Stimulated activated naive CD8-positive, alpha-beta T cell treated with anti-CD3 and anti-CD28 coated beads, Interleukin-15, Interleukin-2, amounts not matched to agents 100 ng/mL and 50 ng/mL, for 24 hours (primary cell): ENCODE data around the gene TNFSF12.

Experiments used
- H3K27ac Mint-ChIP-seq: one replicate; pipeline ENCODE4 v1.8.0; 2021; ENCODE audit warnings: mild to moderate bottlenecking, mixed read lengths
- H3K27me3 Mint-ChIP-seq: one replicate; pipeline ENCODE4 v1.8.0; 2021; ENCODE audit warnings: mixed read lengths
- H3K36me3 Mint-ChIP-seq: one replicate; pipeline ENCODE4 v1.8.0; 2021; ENCODE audit warnings: low read depth, mixed read lengths
- H3K4me1 Mint-ChIP-seq: one replicate; pipeline ENCODE4 v1.8.0; 2021; ENCODE audit warnings: low read depth, mixed read lengths
- H3K4me3 Mint-ChIP-seq: one replicate; pipeline ENCODE4 v1.8.0; 2021; ENCODE audit warnings: mild to moderate bottlenecking, mixed read lengths
- H3K9me3 Mint-ChIP-seq: one replicate; pipeline ENCODE4 v1.8.0; 2021; ENCODE audit warnings: mixed read lengths

The TNFSF12 gene

DNA sequence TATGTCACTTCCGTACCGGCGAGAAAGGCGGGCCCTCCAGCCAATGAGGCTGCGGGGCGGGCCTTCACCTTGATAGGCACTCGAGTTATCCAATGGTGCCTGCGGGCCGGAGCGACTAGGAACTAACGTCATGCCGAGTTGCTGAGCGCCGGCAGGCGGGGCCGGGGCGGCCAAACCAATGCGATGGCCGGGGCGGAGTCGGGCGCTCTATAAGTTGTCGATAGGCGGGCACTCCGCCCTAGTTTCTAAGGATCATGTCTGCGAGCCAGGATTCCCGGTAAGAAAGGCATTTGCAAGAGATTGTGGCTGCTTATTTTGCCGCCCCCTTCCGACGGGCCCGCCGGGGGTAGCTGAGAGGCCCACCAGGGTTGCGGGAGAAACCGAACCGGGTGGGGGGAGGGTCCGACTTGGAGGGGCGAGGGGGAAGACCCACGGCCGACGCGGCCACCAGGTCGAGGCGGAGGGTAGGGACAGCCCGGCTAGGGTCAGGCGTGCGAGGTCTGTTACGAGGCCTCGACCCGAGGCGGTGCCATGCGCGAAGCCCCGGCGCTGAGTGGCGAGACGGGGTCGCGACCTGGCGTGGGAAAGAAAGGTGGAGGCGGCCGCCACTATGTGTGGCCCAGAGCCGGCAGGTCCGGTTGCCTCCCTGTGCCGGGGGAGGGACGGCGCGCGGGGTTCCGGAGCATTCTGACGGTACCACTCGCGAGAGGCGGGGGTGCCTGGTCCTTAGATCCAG lies 23.9 kb downstream of the TNFSF12 start:
- peaks cover 86% of the 10 kb centered on the region for H3K36me3 Mint-ChIP-seq
- H3K9me3 Mint-ChIP-seq, result no peaks in the 10 kb centered on the region
- peak overlapping the region; percentile 95 for H3K4me3 Mint-ChIP-seq
- no peaks in the 10 kb centered on the region for H3K27me3 Mint-ChIP-seq
- peaks cover 67% of the 10 kb centered on the region for H3K4me1 Mint-ChIP-seq
- peak overlapping the region; percentile 99 for H3K27ac Mint-ChIP-seq

DNA sequence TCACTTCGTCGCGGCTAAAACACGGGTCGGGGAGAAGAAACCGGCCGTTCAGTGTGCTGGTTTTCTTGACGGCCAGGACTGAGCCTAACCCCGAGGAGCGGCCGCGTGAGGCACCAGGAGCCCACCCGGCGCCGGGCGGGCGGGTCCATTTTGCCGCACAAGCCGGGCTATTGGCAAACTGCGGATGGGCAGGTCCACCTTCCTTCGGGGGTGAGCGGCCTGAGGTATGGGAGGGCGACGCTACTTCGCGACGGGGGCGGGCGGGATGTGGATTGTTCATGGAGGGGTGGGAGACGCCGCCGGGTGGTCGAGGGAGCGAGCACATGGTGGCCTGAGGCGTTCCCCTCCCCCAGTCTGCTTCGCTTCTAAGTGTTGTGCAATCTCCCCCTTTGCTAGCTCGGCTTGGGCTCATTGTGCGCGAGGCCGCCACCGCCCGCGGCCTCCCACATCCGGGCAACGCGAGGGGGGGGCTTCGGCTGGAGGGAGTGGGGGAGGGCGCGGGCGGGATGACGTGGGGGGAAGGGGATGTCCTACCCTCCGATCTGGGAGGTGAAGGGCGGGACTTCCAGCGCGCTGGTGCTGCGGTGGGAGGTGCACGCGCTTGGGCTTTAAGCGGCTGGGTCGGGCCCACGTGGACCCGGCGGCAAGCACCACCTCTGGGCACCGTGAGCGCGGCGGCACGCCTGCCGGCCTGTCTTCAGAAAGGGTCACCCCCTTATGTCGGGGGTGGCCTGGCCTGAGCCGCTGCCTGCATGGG lies 24.6 kb downstream of the TNFSF12 start:
- peaks cover 74% of the 10 kb centered on the region for H3K4me1 Mint-ChIP-seq
- H3K4me3 Mint-ChIP-seq, result peak overlapping the region; percentile 95
- H3K9me3 Mint-ChIP-seq, result no peaks in the 10 kb centered on the region
- peaks cover 91% of the 10 kb centered on the region for H3K36me3 Mint-ChIP-seq
- peak overlapping the region; percentile 99 for H3K27ac Mint-ChIP-seq
- H3K27me3 Mint-ChIP-seq, result no peaks in the 10 kb centered on the region

DNA sequence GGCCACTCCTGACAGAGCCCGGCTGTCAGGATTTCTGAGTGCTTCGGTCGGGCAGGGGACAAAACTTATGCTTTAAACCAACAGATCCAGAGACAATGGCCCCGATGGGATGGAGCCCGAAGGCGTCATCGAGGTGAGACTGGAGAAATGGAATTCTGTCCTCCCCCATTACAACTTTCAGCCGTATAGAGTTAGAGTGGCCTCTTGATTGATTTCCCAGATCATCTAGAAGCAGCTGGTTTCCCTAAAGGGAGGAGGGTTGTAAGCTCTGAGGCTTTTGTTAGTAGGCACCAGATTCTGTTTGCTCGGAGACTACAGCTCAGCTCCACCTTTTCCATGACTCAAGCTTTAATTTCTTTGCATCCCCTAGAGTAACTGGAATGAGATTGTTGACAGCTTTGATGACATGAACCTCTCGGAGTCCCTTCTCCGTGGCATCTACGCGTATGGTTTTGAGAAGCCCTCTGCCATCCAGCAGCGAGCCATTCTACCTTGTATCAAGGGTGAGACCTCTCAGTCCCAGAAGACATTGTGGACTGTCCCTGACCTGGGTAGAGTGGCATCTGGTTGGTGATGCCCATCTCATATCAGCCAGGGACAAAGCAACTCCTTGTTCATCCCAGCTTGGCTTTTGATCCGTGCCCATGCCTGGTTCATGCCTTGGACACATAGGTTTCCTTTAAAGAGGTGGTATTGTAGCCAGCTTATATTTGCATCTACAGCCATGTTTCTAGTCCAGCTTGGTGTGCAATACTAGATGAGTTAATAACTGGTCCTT lies 25.5 kb downstream of the TNFSF12 start:
- Mint-ChIP-seq H3K36me3 (peaks cover 93% of the 10 kb centered on the region), H3K9me3 (no peaks in the 10 kb centered on the region), H3K4me3 (peak overlapping the region; percentile 95), H3K27ac (peak overlapping the region; percentile 99), H3K4me1 (peaks cover 79% of the 10 kb centered on the region), H3K27me3 (no peaks in the 10 kb centered on the region)

DNA sequence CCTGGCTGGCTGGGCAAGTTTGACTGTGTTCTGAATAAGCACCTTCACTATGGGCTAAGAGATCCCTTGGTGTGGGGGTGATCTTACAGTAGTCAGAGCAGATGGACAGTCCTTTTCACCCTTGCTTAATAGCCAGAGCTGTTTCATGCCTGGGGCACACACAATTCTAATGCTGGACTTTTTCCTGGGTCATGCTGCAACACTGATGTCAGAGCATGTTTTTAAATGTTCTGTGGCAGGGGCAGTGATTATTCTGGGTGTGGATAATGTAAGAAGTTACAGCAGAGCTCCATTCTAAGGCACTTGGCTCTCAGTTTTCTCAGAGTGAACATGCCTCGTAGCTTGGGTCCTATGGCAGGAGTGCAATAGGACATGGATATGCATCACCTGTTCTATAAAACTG lies 26.6 kb downstream of the TNFSF12 start:
- peaks cover 90% of the 10 kb centered on the region for H3K4me1 Mint-ChIP-seq
- peaks cover 91% of the 10 kb centered on the region for H3K36me3 Mint-ChIP-seq
- no peaks in the 10 kb centered on the region for H3K27me3 Mint-ChIP-seq
- H3K27ac Mint-ChIP-seq, result peak overlapping the region; percentile 99
- peak overlapping the region; percentile 95 for H3K4me3 Mint-ChIP-seq
- no peaks in the 10 kb centered on the region for H3K9me3 Mint-ChIP-seq

DNA sequence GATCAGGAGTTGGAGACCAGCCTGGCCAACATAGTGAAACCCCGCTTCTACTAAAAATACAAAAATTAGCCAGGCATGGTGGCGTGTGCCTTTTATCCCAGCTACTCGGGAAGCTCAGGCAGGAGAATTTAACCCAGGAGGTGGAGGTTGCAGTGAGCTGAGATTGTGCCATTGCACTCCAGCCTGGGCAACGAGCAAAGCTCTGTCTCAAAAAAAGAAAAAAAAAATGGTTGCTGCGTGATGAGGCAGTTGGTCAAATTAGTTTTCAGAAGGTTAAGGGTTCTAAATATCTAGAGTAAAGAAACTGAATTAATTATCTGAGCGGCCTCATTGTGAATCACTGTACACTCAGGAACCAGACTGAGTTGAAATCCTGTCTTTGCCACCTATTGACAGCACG lies 27.1 kb downstream of the TNFSF12 start:
- H3K4me3 Mint-ChIP-seq, result peak overlapping the region; percentile 95
- H3K4me1 Mint-ChIP-seq, result peaks cover 90% of the 10 kb centered on the region
- no peaks in the 10 kb centered on the region for H3K9me3 Mint-ChIP-seq
- peaks cover 91% of the 10 kb centered on the region for H3K36me3 Mint-ChIP-seq
- no peaks in the 10 kb centered on the region for H3K27me3 Mint-ChIP-seq
- peak overlapping the region; percentile 99 for H3K27ac Mint-ChIP-seq

DNA sequence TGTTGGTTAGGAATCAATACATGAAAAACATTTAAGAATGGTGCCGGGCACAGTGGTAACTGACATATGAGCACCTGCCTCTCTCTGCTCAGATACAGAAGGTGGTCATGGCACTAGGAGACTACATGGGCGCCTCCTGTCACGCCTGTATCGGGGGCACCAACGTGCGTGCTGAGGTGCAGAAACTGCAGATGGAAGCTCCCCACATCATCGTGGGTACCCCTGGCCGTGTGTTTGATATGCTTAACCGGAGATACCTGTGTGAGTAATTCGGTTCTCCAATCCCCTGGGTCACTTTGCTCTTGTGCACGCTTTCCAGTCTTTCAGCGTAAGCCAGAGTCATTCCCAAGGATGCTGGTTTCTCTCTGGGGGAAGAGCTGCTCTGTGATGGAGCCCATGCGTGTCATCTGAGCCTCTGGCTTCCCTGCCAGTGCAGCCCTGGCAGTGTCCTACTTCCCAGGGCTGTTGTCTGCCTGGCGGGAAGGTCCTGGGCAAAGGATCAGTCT lies 27.6 kb downstream of the TNFSF12 start:
- Mint-ChIP-seq H3K9me3 (no peaks in the 10 kb centered on the region), H3K27me3 (no peaks in the 10 kb centered on the region), H3K27ac (peak overlapping the region; percentile 99), H3K36me3 (peaks cover 91% of the 10 kb centered on the region), H3K4me1 (peaks cover 90% of the 10 kb centered on the region), H3K4me3 (peak overlapping the region; percentile 95)

DNA sequence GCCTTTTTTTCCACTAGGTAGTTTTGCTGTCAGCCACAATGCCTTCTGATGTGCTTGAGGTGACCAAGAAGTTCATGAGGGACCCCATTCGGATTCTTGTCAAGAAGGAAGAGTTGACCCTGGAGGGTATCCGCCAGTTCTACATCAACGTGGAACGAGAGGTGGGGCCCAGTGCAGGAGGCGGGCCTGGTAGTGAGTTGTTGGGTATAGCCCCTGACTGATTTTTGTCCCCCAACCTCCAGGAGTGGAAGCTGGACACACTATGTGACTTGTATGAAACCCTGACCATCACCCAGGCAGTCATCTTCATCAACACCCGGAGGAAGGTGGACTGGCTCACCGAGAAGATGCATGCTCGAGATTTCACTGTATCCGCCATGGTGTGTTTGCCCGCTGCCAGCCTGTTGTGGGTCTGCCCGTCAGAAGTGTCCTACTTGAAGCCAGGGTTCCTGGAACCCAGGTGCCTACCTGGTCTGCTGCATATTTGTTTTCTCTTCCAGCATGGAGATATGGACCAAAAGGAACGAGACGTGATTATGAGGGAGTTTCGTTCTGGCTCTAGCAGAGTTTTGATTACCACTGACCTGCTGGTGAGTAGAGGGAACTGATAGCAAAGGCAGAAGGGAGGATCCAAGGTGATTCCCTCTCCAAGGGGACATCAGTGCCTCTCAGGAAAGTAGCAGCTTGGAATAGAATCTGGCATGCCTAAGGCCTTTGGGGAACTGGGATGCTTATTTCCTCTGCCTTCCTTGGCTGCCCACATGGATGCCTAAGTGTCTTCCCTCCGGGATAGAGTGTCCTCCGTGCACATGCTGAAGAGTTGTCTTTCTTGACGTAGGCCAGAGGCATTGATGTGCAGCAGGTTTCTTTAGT lies 28.7 kb downstream of the TNFSF12 start:
- Mint-ChIP-seq H3K4me3 (peak overlapping the region; percentile 95), H3K9me3 (no peaks in the 10 kb centered on the region), H3K27ac (peak overlapping the region; percentile 99), H3K27me3 (no peaks in the 10 kb centered on the region), H3K4me1 (peaks cover 93% of the 10 kb centered on the region), H3K36me3 (peaks cover 90% of the 10 kb centered on the region)

DNA sequence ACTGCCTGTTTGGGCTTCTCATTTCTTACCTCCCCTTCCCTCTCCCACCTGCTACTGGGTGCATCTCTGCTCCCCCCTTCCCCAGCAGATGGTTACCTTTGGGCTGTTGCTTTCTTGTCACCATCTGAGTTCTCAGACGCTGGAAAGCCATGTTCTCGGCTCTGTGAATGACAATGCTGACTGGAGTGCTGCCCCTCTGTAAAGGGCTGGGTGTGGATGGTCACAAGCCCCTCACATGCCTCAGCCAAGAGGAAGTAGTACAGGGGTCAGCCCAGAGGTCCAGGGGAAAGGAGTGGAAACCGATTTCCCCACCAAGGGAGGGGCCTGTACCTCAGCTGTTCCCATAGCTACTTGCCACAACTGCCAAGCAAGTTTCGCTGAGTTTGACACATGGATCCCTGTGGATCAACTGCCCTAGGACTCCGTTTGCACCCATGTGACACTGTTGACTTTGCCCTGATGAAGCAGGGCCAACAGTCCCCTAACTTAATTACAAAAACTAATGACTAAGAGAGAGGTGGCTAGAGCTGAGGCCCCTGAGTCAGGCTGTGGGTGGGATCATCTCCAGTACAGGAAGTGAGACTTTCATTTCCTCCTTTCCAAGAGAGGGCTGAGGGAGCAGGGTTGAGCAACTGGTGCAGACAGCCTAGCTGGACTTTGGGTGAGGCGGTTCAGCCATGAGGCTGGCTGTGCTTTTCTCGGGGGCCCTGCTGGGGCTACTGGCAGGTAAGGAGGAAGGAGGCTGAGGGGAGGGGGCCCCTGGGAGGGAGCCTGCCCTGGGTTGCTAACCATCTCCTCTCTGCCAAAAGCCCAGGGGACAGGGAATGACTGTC lies 30.4 kb downstream of the TNFSF12 start, which contains the start of gene CD68:
Gene CD68, plus strand, starts transcription at position 638 of the 833 bp plus-strand sequence. Its CDS starts 40 bp downstream, at position 678.
- Mint-ChIP-seq H3K27me3 (no peaks in the 10 kb centered on the region), H3K4me3 (peak within 1 kb of the TSS; percentile 95), H3K9me3 (no peaks in the 10 kb centered on the region), H3K36me3 (peaks cover 79% of the 10 kb centered on the region), H3K27ac (peak within 1 kb of the TSS; percentile 99), H3K4me1 (peaks cover 96% of the 10 kb centered on the region)

DNA sequence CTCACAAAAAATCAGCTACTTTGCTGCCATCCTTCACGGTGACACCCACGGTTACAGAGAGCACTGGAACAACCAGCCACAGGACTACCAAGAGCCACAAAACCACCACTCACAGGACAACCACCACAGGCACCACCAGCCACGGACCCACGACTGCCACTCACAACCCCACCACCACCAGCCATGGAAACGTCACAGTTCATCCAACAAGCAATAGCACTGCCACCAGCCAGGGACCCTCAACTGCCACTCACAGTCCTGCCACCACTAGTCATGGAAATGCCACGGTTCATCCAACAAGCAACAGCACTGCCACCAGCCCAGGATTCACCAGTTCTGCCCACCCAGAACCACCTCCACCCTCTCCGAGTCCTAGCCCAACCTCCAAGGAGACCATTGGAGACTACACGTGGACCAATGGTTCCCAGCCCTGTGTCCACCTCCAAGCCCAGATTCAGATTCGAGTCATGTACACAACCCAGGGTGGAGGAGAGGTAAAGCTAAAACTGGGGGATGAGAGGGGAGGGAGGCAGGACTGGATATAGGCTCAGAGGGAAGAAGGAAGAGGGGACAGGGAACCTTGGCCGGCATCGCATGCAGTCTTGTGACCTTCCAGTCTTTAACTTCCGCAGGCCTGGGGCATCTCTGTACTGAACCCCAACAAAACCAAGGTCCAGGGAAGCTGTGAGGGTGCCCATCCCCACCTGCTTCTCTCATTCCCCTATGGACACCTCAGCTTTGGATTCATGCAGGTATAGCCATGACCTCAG lies 31.2 kb downstream of the TNFSF12 start:
- no peaks in the 10 kb centered on the region for H3K9me3 Mint-ChIP-seq
- no peaks in the 10 kb centered on the region for H3K27me3 Mint-ChIP-seq
- H3K4me3 Mint-ChIP-seq, result peak overlapping the region; percentile 70
- H3K27ac Mint-ChIP-seq, result peak overlapping the region; percentile 99
- H3K4me1 Mint-ChIP-seq, result peaks cover 96% of the 10 kb centered on the region
- peaks cover 77% of the 10 kb centered on the region for H3K36me3 Mint-ChIP-seq

DNA sequence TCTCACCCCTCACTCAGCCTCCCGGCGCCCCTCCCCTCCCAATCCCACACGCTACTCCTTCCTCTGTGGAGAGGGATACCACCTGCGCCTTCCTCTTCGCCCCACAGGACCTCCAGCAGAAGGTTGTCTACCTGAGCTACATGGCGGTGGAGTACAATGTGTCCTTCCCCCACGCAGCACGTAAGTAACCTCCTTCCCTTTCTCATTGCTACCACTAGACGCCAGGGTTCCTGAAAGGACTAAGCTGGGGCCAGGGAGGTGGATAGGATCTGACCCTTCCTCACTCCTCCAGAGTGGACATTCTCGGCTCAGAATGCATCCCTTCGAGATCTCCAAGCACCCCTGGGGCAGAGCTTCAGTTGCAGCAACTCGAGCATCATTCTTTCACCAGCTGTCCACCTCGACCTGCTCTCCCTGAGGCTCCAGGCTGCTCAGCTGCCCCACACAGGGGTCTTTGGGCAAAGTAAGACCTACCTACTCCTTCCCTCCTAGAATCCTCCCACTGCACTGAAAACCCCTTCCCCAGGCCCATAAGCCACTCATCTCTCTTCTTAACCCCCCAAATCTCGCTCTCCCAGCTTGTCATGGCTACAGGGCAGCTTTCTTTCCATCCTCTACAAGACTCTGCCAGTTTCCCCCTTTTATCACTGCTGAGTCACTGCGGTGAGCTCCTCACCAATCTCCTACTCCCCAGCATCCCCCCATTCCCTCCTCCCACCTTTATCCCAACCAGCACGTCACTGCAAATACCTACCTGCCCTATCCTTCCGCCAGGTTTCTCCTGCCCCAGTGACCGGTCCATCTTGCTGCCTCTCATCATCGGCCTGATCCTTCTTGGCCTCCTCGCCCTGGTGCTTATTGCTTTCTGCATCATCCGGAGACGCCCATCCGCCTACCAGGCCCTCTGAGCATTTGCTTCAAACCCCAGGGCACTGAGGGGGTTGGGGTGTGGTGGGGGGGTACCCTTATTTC lies 32.0 kb downstream of the TNFSF12 start:
- Mint-ChIP-seq H3K4me3 (peak overlapping the region; percentile 42), H3K27ac (peak overlapping the region; percentile 71), H3K4me1 (peaks cover 94% of the 10 kb centered on the region), H3K27me3 (no peaks in the 10 kb centered on the region), H3K36me3 (peaks cover 70% of the 10 kb centered on the region), H3K9me3 (no peaks in the 10 kb centered on the region)

DNA sequence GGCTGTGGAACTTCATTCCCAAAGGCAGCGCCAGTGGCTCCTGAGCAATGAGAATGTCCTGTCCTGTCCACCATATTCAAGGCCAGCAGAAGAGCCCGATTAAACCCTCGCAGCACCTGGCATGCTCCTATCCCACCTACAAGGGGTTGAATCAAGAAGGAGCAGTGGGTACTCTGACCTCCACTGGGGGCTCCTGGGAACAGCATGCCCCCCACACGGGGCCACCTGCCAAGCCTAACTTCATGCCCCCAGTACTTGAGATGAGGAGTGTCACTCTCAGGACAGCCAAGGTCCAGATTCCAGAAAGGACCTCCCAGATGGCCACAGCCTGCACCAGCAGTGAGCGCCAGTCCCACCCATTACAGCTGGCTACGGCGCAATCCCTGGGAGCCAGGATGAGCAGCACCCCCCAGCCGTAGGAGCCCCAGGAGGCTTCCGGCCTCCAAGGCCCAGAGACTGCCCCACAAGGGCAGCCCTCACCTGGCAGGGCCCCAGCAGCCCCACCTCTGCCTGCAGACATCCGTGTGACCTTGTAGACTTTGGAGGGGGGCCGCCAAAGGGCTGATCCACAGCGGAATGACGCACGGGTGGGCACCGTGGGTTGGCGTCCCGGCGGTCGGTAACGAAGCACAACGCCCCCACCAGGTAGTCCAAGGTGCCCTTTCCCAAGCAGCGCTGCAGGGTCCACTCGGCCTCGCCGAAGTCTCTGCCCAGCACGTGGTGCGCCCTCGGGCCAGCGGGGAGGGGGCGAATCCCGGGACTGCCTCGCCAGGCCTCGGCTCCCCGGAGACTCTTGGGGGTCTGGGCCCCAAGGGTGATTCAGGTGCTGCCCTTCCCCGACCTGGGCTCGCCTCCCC lies 33.8 kb downstream of the TNFSF12 start:
- Mint-ChIP-seq H3K27ac (peak overlapping the region; percentile 100), H3K4me1 (peaks cover 78% of the 10 kb centered on the region), H3K4me3 (peak overlapping the region; percentile 92), H3K27me3 (no peaks in the 10 kb centered on the region), H3K36me3 (peaks cover 60% of the 10 kb centered on the region), H3K9me3 (no peaks in the 10 kb centered on the region)
